PC-9 (cell line): Measurements from ENCODE around the gene LOXL3. TPM values are rescaled to one million over a fixed set of nuclear protein-coding genes. Genes with fewer than 3 reads are reported as not detected.

ENCODE experiments used
- BruUV-seq: library from RNA; stranded (reverse); fragments of 400-500 nt; replicated peaks from 2 replicates; lab custom pipeline; 2021; lab: Mats Ljungman, UMichigan
- CTCF ChIA-PET: fragments of 300-600 bp; sonication (Branson Sonifier 250); formaldehyde crosslinking; loops from one replicate; lab custom pipeline; 2022; ENCODE audit warnings: antibody characterized with exemption; lab: Charles Lee
- POLR2A ChIA-PET: fragments of 300-600 bp; sonication (Branson Sonifier 250); formaldehyde crosslinking; loops from one replicate; lab custom pipeline; 2022; ENCODE audit warnings: antibody characterized with exemption; ENCODE audit not compliant: unreplicated experiment; lab: Charles Lee
- DNase-seq, 2 experiments: peaks; one replicate each; pipeline versions ENCODE4 v3.0.0 to v3.0.0-alpha.2; 2015 to 2022; ENCODE audit warnings: mixed read lengths in 1 of 2
- H2AFZ ChIP-seq: fragments of 200-600 bp; sonication (generic); 2 replicates; pipeline ENCODE4 v1.8.1; 2017; ENCODE audit warnings: antibody characterized with exemption
- H3F3A ChIP-seq: fragments of 200-600 bp; sonication (generic); 2 replicates; pipeline ENCODE4 v1.8.1; 2017; ENCODE audit warnings: antibody characterized with exemption, mild to moderate bottlenecking, low read depth; ENCODE audit not compliant: insufficient read depth
- H3K27ac ChIP-seq: fragments of 200-600 bp; sonication (generic); 2 replicates; pipeline ENCODE4 v1.6.1; 2016; ENCODE audit warnings: mixed run types
- H3K27me3 ChIP-seq: fragments of 200-600 bp; sonication (generic); 2 replicates; pipeline ENCODE4 v1.6.1; 2016; ENCODE audit warnings: low read depth, mixed run types; ENCODE audit not compliant: insufficient read depth
- H3K36me3 ChIP-seq: fragments of 200-600 bp; sonication (generic); 2 replicates; pipeline ENCODE4 v1.6.1; 2016; ENCODE audit warnings: low read depth, mixed run types
- H3K4me1 ChIP-seq: fragments of 200-600 bp; sonication (generic); replicated peaks from 2 replicates; pipeline ENCODE4 v1.6.1; 2016; ENCODE audit warnings: mixed run types; ENCODE audit not compliant: insufficient read depth
- H3K4me2 ChIP-seq: fragments of 200-600 bp; sonication (generic); 2 replicates; pipeline ENCODE4 v1.6.1; 2017; ENCODE audit warnings: mixed run types
- H3K4me3 ChIP-seq: fragments of 200-600 bp; sonication (generic); 2 replicates; pipeline ENCODE4 v1.6.1; 2016; ENCODE audit warnings: mixed run types
- H3K79me2 ChIP-seq: fragments of 200-600 bp; sonication (generic); 2 replicates; pipeline ENCODE4 v1.6.1; 2017; ENCODE audit warnings: low read depth, mixed run types
- H3K9me2 ChIP-seq: fragments of 200-600 bp; sonication (generic); 2 replicates; pipeline ENCODE4 v1.8.1; 2017; ENCODE audit warnings: mild to moderate bottlenecking; ENCODE audit not compliant: insufficient read depth
- H3K9me3 ChIP-seq: fragments of 200-600 bp; sonication (generic); 2 replicates; pipeline ENCODE4 v1.8.1; 2016; ENCODE audit warnings: low read depth; ENCODE audit not compliant: insufficient read depth
- H4K20me1 ChIP-seq: fragments of 200-600 bp; sonication (generic); 2 replicates; pipeline ENCODE4 v1.8.1; 2017; ENCODE audit not compliant: insufficient read depth
- EZH2 ChIP-seq: fragments of 200-600 bp; sonication (generic); IDR thresholded peaks from 2 replicates; pipeline ENCODE4 v1.8.0; 2017; ENCODE audit warnings: antibody characterized with exemption, low read depth
- intact Hi-C: fragments of 100-400 bp; cut with micrococcal nuclease; formaldehyde crosslinking; loops from one replicate; pipeline ENCODE4 v1.10.0; 2022; ENCODE audit not compliant: unreplicated experiment
- total RNA-seq: library from RNA; stranded (reverse); gene quantifications from 2 replicates; pipeline ENCODE4 v1.2.3, GENCODE V29; 2021
- TF ChIP-seq, protein P1 (sequence below): fragments of 200-600 bp; sonication (generic); conservative IDR thresholded peaks from 2 replicates; pipeline ENCODE4 v1.6.1; 2017; ENCODE audit warnings: mixed run types, antibody characterized with exemption, mild to moderate bottlenecking, moderate library complexity

Gene LOXL3
- total RNA-seq, 1 experiment from 2014 or later = 3.1 TPM

DNA sequence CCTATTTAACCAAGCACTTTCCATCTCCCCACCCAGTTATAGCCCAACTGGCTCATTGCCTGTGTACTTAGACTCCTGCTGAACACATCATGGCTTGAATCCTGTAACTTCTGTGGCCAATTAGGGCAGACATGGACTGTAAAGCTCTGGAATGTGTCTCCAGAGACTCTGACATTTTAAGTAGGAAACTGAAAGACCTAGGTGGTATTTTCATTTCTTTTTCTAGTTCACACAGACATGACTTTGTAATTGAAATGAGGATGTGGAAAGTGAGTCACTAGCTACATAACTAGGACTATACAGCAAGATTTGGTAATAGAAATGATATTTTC, 13.0 kb upstream of the LOXL3 start:
- intact Hi-C loops = no loop called here
- Histone ChIP-seq H3K4me1 (peaks cover 18% of the 10 kb centered on the region), H3K27me3 (no peaks in the 10 kb centered on the region), H3K27ac (no peak overlapping the region), H3K4me2 (no peak overlapping the region), H3K9me2 (no peaks in the 10 kb centered on the region), H3K4me3 (no peak overlapping the region), H3K9me3 (no peaks in the 10 kb centered on the region), H3F3A (peaks cover 5% of the 10 kb centered on the region; the same call in 1 of the 2 replicates), H3K79me2 (no peaks in the 10 kb centered on the region), H3K36me3 (no peaks in the 10 kb centered on the region), H2AFZ (no peak overlapping the region), H4K20me1 (no peaks in the 10 kb centered on the region)
- CTCF ChIA-PET = no interaction called here
- no TSS peak for BruUV-seq
- TF ChIP-seq, protein P1, sequence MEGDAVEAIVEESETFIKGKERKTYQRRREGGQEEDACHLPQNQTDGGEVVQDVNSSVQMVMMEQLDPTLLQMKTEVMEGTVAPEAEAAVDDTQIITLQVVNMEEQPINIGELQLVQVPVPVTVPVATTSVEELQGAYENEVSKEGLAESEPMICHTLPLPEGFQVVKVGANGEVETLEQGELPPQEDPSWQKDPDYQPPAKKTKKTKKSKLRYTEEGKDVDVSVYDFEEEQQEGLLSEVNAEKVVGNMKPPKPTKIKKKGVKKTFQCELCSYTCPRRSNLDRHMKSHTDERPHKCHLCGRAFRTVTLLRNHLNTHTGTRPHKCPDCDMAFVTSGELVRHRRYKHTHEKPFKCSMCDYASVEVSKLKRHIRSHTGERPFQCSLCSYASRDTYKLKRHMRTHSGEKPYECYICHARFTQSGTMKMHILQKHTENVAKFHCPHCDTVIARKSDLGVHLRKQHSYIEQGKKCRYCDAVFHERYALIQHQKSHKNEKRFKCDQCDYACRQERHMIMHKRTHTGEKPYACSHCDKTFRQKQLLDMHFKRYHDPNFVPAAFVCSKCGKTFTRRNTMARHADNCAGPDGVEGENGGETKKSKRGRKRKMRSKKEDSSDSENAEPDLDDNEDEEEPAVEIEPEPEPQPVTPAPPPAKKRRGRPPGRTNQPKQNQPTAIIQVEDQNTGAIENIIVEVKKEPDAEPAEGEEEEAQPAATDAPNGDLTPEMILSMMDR = no peak
- TF ChIP-seq EZH2 = no peak
- peak in 1 of 2 experiments; percentile 64 for DNase-seq
- POLR2A ChIA-PET = no interaction called here

DNA sequence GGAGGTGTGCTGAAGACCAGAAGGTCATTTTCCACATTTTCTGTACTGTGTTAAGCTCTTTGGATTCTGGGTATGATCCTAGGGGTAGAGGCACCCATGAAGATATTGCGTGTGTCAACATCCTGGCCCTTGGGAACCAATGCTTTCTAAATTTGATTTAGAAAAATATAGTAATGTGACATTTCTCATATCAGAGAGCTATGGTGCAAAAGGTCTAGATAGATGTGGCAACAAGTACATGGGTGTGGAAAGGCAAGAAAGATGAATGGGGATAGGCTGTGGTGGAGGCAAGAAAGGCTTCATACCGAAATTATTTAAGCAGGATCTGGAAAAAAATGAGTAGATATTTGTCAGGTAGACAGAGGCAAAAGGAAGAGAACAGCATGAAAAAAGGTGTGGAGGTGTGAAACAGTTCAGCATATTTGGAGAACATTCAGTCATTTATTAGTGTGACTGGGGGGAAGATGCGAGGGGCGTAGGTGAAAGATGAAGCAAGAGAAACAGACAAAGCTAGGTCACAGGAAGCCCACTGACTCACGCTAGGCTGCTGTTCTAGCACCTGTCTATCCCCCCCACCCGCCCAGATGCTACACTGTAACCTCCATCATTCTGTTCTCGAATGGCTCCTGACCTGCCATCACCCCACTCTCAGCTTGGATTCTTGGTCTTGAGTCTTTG, 12.5 kb upstream of the LOXL3 start:
- ChIA-PET POLR2A (no interaction called here), CTCF (no interaction called here)
- no peaks in the 10 kb centered on the region for H3K9me2 ChIP-seq
- no peak overlapping the region for H2AFZ ChIP-seq
- no peaks in the 10 kb centered on the region for H3K79me2 ChIP-seq
- no peaks in the 10 kb centered on the region for H3K27me3 ChIP-seq
- H4K20me1 ChIP-seq = no peaks in the 10 kb centered on the region
- H3K4me3 ChIP-seq = no peak overlapping the region
- peaks cover 5% of the 10 kb centered on the region; the same call in 1 of the 2 replicates for H3F3A ChIP-seq
- no peaks in the 10 kb centered on the region for H3K9me3 ChIP-seq
- no peak overlapping the region for H3K27ac ChIP-seq
- no peak for DNase-seq
- H3K4me1 ChIP-seq = peaks cover 18% of the 10 kb centered on the region
- no peak overlapping the region for H3K4me2 ChIP-seq
- H3K36me3 ChIP-seq = no peaks in the 10 kb centered on the region
- TF ChIP-seq, protein P1 = no peak
- TF ChIP-seq EZH2 = no peak
- intact Hi-C loops = no loop called here
- BruUV-seq = no TSS peak

DNA sequence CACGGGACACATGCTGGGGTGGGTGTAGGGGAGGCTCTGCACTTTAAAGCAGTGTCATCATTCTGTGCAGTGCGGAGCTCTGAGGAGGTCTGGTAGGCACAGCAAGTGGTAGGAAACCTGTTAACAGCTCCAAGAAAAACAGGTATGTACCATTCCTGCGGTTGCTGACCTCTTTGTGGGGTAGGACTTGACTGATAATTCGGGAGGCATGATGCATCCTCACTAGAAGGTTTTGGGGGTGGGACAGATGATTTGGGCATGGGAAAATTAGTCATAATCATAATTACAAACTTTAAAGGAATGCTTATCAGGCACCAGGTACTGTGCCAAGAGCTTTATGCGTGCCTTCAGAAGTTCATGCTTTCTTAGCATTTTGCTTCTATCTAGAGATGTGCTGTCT, 10.5 kb upstream of the LOXL3 start:
- H3K4me1 ChIP-seq = peaks cover 18% of the 10 kb centered on the region
- BruUV-seq = no TSS peak
- no peak overlapping the region for H3K27ac ChIP-seq
- no peaks in the 10 kb centered on the region for H3K9me2 ChIP-seq
- H2AFZ ChIP-seq = no peak overlapping the region
- H3K27me3 ChIP-seq = no peaks in the 10 kb centered on the region
- H3K9me3 ChIP-seq = no peaks in the 10 kb centered on the region
- intact Hi-C loops = no loop called here
- no peak overlapping the region for H3K4me2 ChIP-seq
- TF ChIP-seq, protein P1 = no peak
- TF ChIP-seq EZH2 = no peak
- POLR2A ChIA-PET = interaction anchor here (0.6 to 0.7 kb wide), 2 partner anchors 21 to 887 kb away, joined by 3 to 8 read pairs; no protein-coding TSS in a partner anchor
- DNase-seq = no peak
- peaks cover 8% of the 10 kb centered on the region; the same call in 1 of the 2 replicates for H3F3A ChIP-seq
- H4K20me1 ChIP-seq = no peaks in the 10 kb centered on the region
- no peaks in the 10 kb centered on the region for H3K36me3 ChIP-seq
- H3K79me2 ChIP-seq = no peaks in the 10 kb centered on the region
- CTCF ChIA-PET = no interaction called here
- H3K4me3 ChIP-seq = no peak overlapping the region
